Measurements from ENCODE around the gene DOK5. TPM values are rescaled to one million over a fixed set of nuclear protein-coding genes. Genes with fewer than 3 reads are reported as not detected.

DOK5 gene
- total and polyA plus RNA-seq, 9 donors, result 0.24 to 38.3 (median 2.4) TPM; not detected in 1

DNA sequence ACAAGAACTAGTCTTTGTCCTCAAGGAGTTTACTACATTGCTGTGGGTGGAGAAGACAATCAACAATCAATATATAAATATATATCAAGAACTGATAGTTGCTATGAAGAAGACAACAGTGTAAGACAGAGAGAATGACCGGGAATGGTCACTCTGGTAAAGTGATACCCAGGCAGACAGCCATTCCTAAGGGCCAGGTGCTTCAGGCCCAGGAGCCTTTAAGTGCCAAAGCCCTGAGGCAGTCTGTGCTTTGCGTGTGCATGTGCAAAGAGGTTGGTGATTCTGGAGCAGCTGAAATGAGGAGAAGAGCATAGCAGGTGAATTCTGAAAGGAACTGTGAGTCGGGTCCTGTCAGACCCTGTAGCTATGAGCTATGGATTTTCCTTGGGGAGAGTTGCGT, 154.2 kb downstream of the DOK5 start:
- Histone ChIP-seq H3K36me3 (no peaks in the 10 kb centered on the region), H3K9me3 (no peaks in the 10 kb centered on the region), H3K27me3 (no peaks in the 10 kb centered on the region), H3K4me1 (ENCODE audit: insufficient read depth) (no peaks in the 10 kb centered on the region), H3K27ac (no peak overlapping the region), H3K4me3 (no peak overlapping the region)
- TF ChIP-seq EP300 (IDR thresholded peaks at IDR 0.05) (no peak), POLR2A (IDR thresholded peaks at IDR 0.05) (no peak)
- TF ChIP-seq, protein P1, sequence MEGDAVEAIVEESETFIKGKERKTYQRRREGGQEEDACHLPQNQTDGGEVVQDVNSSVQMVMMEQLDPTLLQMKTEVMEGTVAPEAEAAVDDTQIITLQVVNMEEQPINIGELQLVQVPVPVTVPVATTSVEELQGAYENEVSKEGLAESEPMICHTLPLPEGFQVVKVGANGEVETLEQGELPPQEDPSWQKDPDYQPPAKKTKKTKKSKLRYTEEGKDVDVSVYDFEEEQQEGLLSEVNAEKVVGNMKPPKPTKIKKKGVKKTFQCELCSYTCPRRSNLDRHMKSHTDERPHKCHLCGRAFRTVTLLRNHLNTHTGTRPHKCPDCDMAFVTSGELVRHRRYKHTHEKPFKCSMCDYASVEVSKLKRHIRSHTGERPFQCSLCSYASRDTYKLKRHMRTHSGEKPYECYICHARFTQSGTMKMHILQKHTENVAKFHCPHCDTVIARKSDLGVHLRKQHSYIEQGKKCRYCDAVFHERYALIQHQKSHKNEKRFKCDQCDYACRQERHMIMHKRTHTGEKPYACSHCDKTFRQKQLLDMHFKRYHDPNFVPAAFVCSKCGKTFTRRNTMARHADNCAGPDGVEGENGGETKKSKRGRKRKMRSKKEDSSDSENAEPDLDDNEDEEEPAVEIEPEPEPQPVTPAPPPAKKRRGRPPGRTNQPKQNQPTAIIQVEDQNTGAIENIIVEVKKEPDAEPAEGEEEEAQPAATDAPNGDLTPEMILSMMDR (IDR thresholded peaks at IDR 0.05), result no peak
- 94 to 96% (median 94%) methylated on average over 4 of the region's 4 CpGs for WGBS, 3 donors
- no peak for DNase-seq
- intact Hi-C loops (cut with DNase I), result no loop called here

DNA sequence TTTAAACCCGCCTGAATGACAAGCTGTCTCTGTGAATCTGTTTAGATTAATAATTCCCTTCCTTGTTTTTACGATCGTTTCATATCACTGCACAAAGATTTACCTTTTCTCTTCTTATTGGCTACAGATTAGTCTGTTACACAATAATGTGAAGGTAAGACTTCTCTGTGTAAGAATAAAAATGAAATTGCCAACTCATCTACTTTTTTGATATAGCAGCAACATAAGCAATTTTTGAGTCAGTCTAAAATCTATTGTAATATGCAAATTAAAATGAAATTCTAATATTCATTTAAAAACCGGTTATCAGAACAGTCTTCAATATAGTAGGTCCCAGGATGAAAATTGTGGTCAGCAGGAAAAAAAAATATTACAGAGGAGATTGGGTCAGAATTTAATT, 155.2 kb downstream of the DOK5 start:
- no peak for DNase-seq
- Histone ChIP-seq H3K36me3 (no peaks in the 10 kb centered on the region), H3K4me3 (no peak overlapping the region), H3K9me3 (no peaks in the 10 kb centered on the region), H3K27ac (no peak overlapping the region), H3K27me3 (no peaks in the 10 kb centered on the region), H3K4me1 (ENCODE audit: insufficient read depth) (no peaks in the 10 kb centered on the region)
- WGBS, 3 donors, result 88 to 94% (median 92%) methylated on average over 4 of the region's 4 CpGs
- intact Hi-C loops (cut with DNase I), result no loop called here
- TF ChIP-seq EP300 (IDR thresholded peaks at IDR 0.05) (no peak), POLR2A (IDR thresholded peaks at IDR 0.05) (no peak)
- TF ChIP-seq, protein P1 (IDR thresholded peaks at IDR 0.05), result no peak

DNA sequence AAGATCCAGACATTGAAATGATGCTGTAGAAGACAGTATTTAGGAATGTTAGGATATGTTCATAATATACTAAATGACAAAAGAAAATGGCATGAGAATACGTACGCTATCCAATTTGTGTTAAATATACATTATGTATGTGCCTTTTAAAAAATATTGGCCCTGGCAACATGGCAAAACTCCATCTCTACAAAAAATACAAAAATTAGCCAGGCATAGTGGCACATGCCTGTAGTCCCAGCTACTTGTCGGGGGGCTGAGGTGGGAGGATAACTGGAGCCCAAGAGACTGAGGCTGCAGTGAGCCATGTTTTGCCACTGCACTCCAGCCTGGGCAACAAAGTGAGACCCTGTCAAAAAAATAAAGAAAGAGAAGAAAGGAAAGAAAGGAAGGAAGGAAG, 155.7 kb downstream of the DOK5 start:
- Histone ChIP-seq H3K4me3 (no peak overlapping the region), H3K27me3 (no peaks in the 10 kb centered on the region), H3K9me3 (no peaks in the 10 kb centered on the region), H3K36me3 (no peaks in the 10 kb centered on the region), H3K4me1 (ENCODE audit: insufficient read depth) (no peaks in the 10 kb centered on the region), H3K27ac (no peak overlapping the region)
- TF ChIP-seq POLR2A (IDR thresholded peaks at IDR 0.05) (no peak), EP300 (IDR thresholded peaks at IDR 0.05) (no peak)
- TF ChIP-seq, protein P1 (IDR thresholded peaks at IDR 0.05), result no peak
- intact Hi-C loops (cut with DNase I), result no loop called here
- no peak for DNase-seq
- 88 to 93% (median 89%) methylated on average over 3 of the region's 3 CpGs for WGBS, 3 donors

GRCh38 chr20:54633374-54634355, 158.3 kb downstream of the DOK5 start:
- no peaks in the 10 kb centered on the region for H3K4me1 ChIP-seq (ENCODE audit: insufficient read depth)
- H3K36me3 ChIP-seq, result no peaks in the 10 kb centered on the region
- no peak for TF ChIP-seq EP300 (IDR thresholded peaks at IDR 0.05)
- TF ChIP-seq, protein P1 (IDR thresholded peaks at IDR 0.05), result no peak
- no peak for TF ChIP-seq POLR2A (IDR thresholded peaks at IDR 0.05)
- H3K9me3 ChIP-seq, result no peaks in the 10 kb centered on the region
- no peak for DNase-seq
- H3K4me3 ChIP-seq, result no peak overlapping the region
- WGBS, 3 donors, result 85 to 89% (median 87%) methylated on average over 13 of the region's 13 CpGs
- H3K27ac ChIP-seq, result no peak overlapping the region
- intact Hi-C loops (cut with DNase I), result no loop called here
- H3K27me3 ChIP-seq, result no peaks in the 10 kb centered on the region

Data from ovary (tissue), 9 donors.